Stimulated activated naive CD4-positive, alpha-beta T cell treated with Interleukin-2 at 50 U/mL for 16 hours (primary cell): ENCODE measurements around the gene HOXD3.

Source experiments
- DNase-seq: peaks from one replicate; lab custom pipeline; 2025; lab: John Stamatoyannopoulos, UW

The HOXD3 gene

GRCh38 chr2:176121190-176122051 lies 35.7 kb upstream of the HOXD3 start:
- no peak for DNase-seq

- DNase-seq, result no peak
These were observed 34.9 kb upstream of the HOXD3 start for GRCh38 chr2:176122052-176122682.

- DNase-seq, result no peak
These were observed 34.3 kb upstream of the HOXD3 start, which contains the start of gene HOXD9 for GRCh38 chr2:176122683-176123410. HOXD9 (plus strand) TSS chr2:176122719; CDS start chr2:176122769, 50 bp downstream.

DNA sequence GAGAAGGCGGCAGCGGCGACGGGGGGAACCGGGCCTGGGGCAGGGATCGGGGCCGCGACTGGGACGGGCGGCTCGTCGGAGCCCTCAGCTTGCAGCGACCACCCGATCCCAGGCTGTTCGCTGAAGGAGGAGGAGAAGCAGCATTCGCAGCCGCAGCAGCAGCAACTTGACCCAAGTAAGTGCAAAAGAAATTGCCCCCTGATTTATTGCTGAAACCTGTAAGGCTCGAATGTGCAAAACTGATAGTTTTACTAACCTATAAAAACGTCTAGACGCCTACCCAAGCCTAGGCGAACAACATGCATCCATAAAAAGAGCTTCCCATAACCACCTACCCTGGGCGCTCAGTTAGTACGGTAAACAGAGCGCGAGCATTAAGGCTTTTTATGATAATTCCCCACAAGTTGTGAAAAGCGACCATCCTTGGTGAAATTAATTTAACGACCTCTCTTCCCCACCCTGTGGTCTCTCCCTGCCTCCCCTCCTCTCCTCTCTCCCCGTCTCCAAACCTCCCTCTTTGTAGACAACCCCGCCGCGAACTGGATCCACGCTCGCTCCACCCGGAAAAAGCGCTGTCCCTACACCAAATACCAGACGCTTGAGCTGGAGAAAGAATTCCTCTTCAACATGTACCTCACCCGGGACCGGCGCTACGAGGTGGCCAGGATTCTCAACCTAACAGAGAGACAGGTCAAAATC lies 33.5 kb upstream of the HOXD3 start:
- DNase-seq, result no peak

GRCh38 chr2:176124110-176124946 lies 32.8 kb upstream of the HOXD3 start:
- DNase-seq, result no peak

GRCh38 chr2:176124947-176125771 lies 31.9 kb upstream of the HOXD3 start:
- DNase-seq, result no peak

DNA sequence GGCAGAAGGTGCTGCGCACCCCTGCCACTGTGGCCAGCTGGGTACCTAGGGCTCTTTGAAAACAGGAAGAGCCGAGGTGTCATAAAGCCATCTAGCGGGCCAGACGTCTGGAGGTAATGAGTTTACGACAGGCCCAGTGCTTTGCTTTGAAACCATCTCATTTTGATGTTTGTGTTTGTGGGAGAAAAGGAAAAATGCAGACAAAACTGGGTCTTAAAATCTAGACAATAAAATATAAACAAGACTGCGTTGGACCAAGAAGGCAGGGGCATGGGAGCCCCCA lies 31.4 kb upstream of the HOXD3 start:
- no peak for DNase-seq

- DNase-seq, result peak; percentile 31
These were observed 30.0 kb upstream of the HOXD3 start for GRCh38 chr2:176126929-176127773.

GRCh38 chr2:176127774-176128072 lies 29.4 kb upstream of the HOXD3 start:
- DNase-seq, result no peak

GRCh38 chr2:176128172-176128981 lies 28.7 kb upstream of the HOXD3 start:
- DNase-seq, result no peak

DNA sequence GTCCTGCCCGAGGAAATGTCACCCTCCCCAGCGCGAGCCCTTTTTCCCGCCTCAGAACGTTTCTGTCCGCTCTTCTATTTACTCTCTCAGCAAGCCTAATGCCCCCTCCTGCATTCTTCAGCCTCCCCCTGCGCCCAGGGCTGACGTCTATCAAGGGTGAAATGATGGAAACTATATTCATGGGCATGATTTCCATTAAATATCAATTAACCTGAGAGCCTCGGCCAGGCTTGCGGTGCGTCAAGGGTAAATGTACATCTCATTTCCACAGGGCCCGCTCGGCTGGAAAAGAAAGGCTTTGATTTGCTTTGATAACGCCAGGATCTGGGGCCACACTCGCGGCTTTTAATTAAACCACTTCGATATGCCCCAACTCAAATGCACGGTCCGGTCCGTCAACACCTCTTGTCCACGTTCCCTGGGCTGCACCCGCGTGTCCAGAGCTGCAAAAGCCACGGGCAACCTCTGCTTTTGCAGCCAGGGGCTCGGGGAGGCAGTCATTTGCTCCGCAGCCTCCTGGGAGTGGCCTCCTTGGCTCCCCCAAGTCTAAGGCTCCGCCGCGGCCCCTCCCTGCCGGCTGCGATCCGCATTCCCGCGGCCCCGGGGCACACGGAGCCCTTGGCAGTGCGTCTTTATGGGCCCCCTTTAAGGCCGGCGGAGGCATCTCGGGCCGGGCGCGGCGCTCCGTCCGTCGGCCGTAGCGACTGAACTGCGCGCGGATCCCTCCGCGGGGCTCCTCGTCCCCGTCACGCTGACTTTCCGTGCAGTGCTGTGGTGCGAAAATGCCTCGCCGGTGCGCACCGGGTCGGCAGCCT lies 27.9 kb upstream of the HOXD3 start, which contains the start of gene HOXD8:
Gene HOXD8 (plus strand): TSS at position 724 of the 815 bp plus-strand sequence. CDS start 662 bp downstream, outside the sequence.
- no peak for DNase-seq

- no peak for DNase-seq
These were observed 27.3 kb upstream of the HOXD3 start for GRCh38 chr2:176129813-176130146.

- no peak for DNase-seq
These were observed 26.8 kb upstream of the HOXD3 start for GRCh38 chr2:176130147-176130956.

DNA sequence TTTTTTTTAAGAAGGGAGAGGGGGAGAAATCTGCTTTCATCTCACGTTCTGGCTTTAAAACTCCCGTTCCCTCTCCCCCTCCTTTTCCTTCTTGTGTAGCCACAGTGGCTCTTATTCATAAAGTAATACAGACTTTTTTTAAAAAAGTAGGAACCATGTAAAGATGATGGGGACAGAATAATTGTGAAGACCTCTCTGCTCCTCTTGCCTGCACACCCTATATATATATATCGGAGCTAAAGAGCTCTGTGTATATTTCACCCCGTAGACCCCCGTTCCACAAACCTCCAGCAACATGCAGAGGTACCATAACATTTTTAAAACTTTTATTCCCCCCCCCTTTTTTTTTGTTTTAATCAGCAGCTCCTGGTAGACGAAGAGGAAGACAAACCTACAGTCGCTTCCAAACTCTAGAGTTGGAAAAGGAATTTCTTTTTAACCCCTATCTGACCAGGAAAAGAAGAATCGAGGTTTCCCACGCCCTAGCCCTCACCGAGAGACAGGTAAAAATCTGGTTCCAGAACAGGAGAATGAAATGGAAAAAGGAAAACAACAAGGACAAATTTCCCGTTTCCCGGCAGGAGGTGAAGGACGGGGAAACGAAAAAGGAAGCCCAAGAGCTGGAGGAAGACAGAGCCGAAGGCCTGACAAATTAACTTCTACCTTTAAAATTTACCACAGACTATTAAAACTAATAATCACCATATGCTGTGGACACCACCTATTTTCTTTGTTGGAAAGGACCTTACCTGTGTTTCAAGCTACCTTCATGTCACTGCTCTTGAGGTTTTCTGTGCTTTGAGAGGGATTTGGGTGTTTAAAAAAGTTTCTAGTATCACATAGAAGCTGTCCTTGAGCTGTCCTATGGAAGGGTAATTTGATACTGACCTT lies 25.9 kb upstream of the HOXD3 start:
- no peak for DNase-seq

DNA sequence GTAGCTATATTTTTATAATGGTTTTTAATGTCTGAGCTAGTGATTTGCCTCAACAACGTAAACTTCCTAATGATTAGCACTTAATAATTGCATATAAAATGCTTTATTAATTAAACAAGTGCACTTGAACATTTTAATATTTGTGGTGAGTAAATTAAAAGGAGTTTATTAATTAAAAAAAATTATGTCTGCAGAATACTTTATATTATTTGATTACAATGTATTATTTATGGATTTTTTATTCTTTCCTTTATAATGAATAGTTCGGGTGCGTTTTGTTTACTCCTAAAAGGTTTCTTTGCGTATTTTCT lies 25.3 kb upstream of the HOXD3 start:
- no peak for DNase-seq
